HepG2 (cell line): ENCODE results near the gene AP3D1. TPM values are rescaled to one million over a fixed set of nuclear protein-coding genes. Genes with fewer than 3 reads are reported as not detected.

Source experiments
- AKAP8 ChIP-seq: sonication (generic); formaldehyde crosslinking; IDR thresholded peaks from 2 replicates; pipeline ENCODE4 v1.5.1; 2020; ENCODE audit warnings: mild to moderate bottlenecking, missing genetic modification reagents
- DNMT1 ChIP-seq: sonication (generic); formaldehyde crosslinking; IDR thresholded peaks from 2 replicates; pipeline ENCODE4 v1.5.1; 2020; ENCODE audit warnings: mild to moderate bottlenecking, missing genetic modification reagents
- E2F2 ChIP-seq: sonication (generic); formaldehyde crosslinking; IDR thresholded peaks from 2 replicates; pipeline ENCODE4 v1.4.0; 2020; ENCODE audit warnings: missing genetic modification reagents, borderline replicate concordance
- HNF1B ChIP-seq: sonication (generic); formaldehyde crosslinking; IDR thresholded peaks from 2 replicates; pipeline ENCODE4 v1.5.1; 2020; ENCODE audit warnings: mild to moderate bottlenecking, moderate library complexity, missing genetic modification reagents
- KDM4B ChIP-seq: sonication (generic); formaldehyde crosslinking; IDR thresholded peaks from 2 replicates; pipeline ENCODE4 v1.4.0; 2020; ENCODE audit warnings: missing genetic modification reagents
- KLF12 ChIP-seq: sonication (generic); formaldehyde crosslinking; IDR thresholded peaks from 2 replicates; pipeline ENCODE4 v1.4.0; 2020; ENCODE audit warnings: missing genetic modification reagents, borderline replicate concordance
- NFRKB ChIP-seq: fragments of 450-650 bp; IDR thresholded peaks from 2 replicates; pipeline ENCODE4 v1.6.1; 2017
- RBFOX2 ChIP-seq: fragments of 200-400 bp; formaldehyde crosslinking; IDR thresholded peaks from 2 replicates; pipeline ENCODE4 v1.6.1; 2017; ENCODE audit warnings: low read depth, mild to moderate bottlenecking, low read length
- RCOR2 ChIP-seq: IDR thresholded peaks from 2 replicates; pipeline ENCODE4 v1.6.1; 2016; ENCODE audit warnings: missing biosample characterization, missing genetic modification reagents
- TBP ChIP-seq: sonication (generic); formaldehyde crosslinking; IDR thresholded peaks from 2 replicates; pipeline ENCODE4 v1.5.0; 2020; ENCODE audit warnings: missing genetic modification reagents
- TERF1 ChIP-seq: sonication (generic); formaldehyde crosslinking; IDR thresholded peaks from 2 replicates; pipeline ENCODE4 v1.8.0; 2022; ENCODE audit warnings: mild to moderate bottlenecking, missing genetic modification reagents, moderate library complexity
- ZBTB7B ChIP-seq: sonication (generic); formaldehyde crosslinking; IDR thresholded peaks from 2 replicates; pipeline ENCODE4 v1.4.0; 2020; ENCODE audit warnings: missing genetic modification reagents
- ZFP36L1 ChIP-seq: sonication (generic); formaldehyde crosslinking; IDR thresholded peaks from 2 replicates; pipeline ENCODE4 v1.8.0; 2022; ENCODE audit warnings: mild to moderate bottlenecking, missing genetic modification reagents, moderate library complexity
- ZFP90 ChIP-seq: sonication (generic); formaldehyde crosslinking; IDR thresholded peaks from 2 replicates; pipeline ENCODE4 v1.8.0; 2022; ENCODE audit warnings: missing genetic modification reagents, mild to moderate bottlenecking, inconsistent platforms, borderline replicate concordance
- ZNF136 ChIP-seq: sonication (generic); formaldehyde crosslinking; IDR thresholded peaks from 2 replicates; pipeline ENCODE4 v1.8.1; 2022; ENCODE audit warnings: low read depth, mild to moderate bottlenecking, moderate library complexity, missing genetic modification reagents
- polyA plus RNA-seq, 8 experiments: library from polyadenylated mRNA; depleted of rRNA in 3 of 8; stranded (reverse) in 7 of 8; unstranded in 1 of 8; fragments of >200 nt; fragmentation: Illumina TruSeq in 4 of 8; extraction: Trizol in 4 of 8; gene quantifications; 2 replicates each; pipeline versions ENCODE4 v1.2.1 to v1.2.3, GENCODE V29; 2011 to 2016; ENCODE audit warnings: low read depth in 4 of 8, missing spikeins in 1 of 8, mixed read lengths in 1 of 8; ENCODE audit not compliant: insufficient read depth in 1 of 8
- total RNA-seq, 5 experiments: library from RNA; depleted of rRNA; stranded (reverse); fragments of >200 nt; fragmentation: Illumina TruSeq; extraction: Trizol; gene quantifications; 2 replicates each; pipeline ENCODE4 v1.2.3, GENCODE V29; 2016; ENCODE audit warnings: low read depth in 1 of 5
- TF ChIP-seq, protein P1 (sequence below): sonication (generic); formaldehyde crosslinking; IDR thresholded peaks from 2 replicates; pipeline ENCODE4 v1.5.0; 2020; ENCODE audit warnings: missing genetic modification reagents, mild to moderate bottlenecking, borderline replicate concordance
- TF ChIP-seq, protein P2 (sequence below): sonication (generic); formaldehyde crosslinking; IDR thresholded peaks from 2 replicates; pipeline ENCODE4 v1.8.1; 2023; ENCODE audit warnings: mild to moderate bottlenecking, moderate library complexity, missing genetic modification reagents
- TF ChIP-seq, protein P3 (sequence below): IDR thresholded peaks from 2 replicates; pipeline ENCODE4 v1.6.1; 2016; ENCODE audit warnings: mild to moderate bottlenecking, missing biosample characterization, missing genetic modification reagents
- TF ChIP-seq, protein P4 (sequence below): sonication (generic); formaldehyde crosslinking; IDR thresholded peaks from 2 replicates; pipeline ENCODE4 v1.4.0; 2020; ENCODE audit warnings: mild to moderate bottlenecking, missing genetic modification reagents, borderline replicate concordance

The AP3D1 gene
- total and polyA plus RNA-seq, 2 of the 13 experiments (the other 11 are each of a cell fraction or from before 2014, with no cell fraction given) = 68.0 to 82.6 TPM

DNA sequence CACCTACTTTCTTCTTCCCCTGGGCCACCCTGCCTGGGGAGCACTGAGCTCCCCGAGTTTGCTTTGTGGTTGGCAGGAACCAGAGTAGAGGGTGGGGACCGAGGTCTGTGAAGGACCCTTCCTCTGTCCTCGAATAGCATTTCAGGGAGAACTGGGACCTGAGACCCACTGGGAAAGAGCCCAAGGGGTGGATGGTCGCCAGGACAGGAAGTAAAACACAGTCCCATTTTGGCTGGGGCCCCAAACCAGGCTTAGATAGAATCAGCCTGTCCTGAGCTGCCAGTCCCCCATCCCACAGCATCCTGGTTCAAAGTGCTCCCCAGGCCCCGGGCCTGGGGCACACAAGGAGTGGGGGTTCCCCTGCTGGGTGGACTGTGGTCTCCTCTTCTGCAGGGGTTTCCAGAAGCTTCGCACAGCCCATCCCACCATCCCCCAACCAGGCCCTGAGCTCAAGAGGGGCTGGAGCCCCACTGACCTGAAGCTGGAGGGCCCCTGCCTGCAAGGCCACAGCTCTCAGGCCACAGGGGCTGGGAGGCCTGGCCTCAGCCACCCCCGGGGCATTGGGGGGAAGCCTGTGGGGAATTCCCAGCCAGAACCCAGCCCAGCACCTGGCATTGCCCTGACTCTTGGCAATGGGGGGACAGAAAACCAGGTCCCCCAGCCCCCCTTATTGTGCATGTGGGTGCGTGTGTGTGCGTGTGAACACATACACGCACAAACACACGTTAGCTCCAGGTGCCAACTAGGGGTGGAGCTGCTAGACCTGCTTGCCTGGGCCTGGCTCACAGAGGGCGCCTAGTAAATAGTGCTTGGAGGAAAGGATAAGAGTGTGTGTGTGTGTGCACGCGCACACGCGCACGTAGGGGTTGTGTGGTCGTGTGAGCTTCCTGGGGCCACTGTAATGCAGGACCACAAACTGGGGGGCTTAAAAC is 99.3 kb downstream of the AP3D1 start (continued):
- TF ChIP-seq, protein P1, sequence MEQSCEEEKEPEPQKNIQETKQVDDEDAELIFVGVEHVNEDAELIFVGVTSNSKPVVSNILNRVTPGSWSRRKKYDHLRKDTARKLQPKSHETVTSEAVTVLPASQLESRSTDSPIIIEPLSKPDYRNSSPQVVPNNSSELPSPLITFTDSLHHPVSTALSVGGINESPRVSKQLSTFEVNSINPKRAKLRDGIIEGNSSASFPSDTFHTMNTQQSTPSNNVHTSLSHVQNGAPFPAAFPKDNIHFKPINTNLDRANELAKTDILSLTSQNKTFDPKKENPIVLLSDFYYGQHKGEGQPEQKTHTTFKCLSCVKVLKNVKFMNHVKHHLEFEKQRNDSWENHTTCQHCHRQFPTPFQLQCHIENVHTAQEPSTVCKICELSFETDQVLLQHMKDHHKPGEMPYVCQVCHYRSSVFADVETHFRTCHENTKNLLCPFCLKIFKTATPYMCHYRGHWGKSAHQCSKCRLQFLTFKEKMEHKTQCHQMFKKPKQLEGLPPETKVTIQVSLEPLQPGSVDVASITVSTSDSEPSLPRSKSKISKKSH (CRISPR knock-in tag) = no peak
- TF ChIP-seq NFRKB (no peak), RBFOX2 (no peak), ZFP90 (CRISPR knock-in tag) (no peak), RCOR2 (CRISPR knock-in tag) (no peak), E2F2 (CRISPR knock-in tag) (peak; percentile 10; the same call in 1 of the 2 replicates), DNMT1 (CRISPR knock-in tag) (0 out of 2 replicates have a peak, but pooled peaks have one; percentile 49), TERF1 (CRISPR knock-in tag) (no peak), ZFP36L1 (CRISPR knock-in tag) (peak; percentile 76; the same call in 1 of the 2 replicates), KDM4B (CRISPR knock-in tag) (no peak; the same call in 1 of the 2 replicates), HNF1B (CRISPR knock-in tag) (peak; percentile 49; the same call in 1 of the 2 replicates), AKAP8 (peak; percentile 24; the same call in 1 of the 2 replicates), ZNF136 (no peak), KLF12 (CRISPR knock-in tag) (peak; percentile 52; the same call in 1 of the 2 replicates), ZBTB7B (CRISPR knock-in tag) (no peak), TBP (CRISPR knock-in tag) (no peak)
- TF ChIP-seq, protein P2, sequence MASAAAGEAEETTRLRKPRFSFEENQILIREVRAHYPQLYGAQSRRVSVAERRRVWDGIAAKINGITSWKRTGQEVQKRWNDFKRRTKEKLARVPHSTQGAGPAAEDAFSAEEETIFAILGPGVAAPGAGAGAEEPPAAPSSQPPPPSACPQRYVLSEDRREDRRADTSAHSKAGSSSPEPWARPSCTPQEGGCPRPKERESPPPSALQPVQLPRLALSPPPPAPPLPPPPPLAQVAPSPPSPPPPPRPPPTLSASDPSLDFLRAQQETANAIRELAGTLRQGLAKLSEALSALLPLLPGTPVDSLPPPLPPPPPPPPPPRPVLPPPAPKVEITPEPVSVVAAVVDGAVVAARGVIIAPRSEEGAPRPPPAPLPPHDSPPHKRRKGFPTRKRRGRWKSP (CRISPR knock-in tag) = no peak; the same call in 1 of the 2 replicates
- TF ChIP-seq, protein P3, sequence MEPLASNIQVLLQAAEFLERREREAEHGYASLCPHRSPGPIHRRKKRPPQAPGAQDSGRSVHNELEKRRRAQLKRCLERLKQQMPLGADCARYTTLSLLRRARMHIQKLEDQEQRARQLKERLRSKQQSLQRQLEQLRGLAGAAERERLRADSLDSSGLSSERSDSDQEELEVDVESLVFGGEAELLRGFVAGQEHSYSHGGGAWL (CRISPR knock-in tag) = no peak
- TF ChIP-seq, protein P4, sequence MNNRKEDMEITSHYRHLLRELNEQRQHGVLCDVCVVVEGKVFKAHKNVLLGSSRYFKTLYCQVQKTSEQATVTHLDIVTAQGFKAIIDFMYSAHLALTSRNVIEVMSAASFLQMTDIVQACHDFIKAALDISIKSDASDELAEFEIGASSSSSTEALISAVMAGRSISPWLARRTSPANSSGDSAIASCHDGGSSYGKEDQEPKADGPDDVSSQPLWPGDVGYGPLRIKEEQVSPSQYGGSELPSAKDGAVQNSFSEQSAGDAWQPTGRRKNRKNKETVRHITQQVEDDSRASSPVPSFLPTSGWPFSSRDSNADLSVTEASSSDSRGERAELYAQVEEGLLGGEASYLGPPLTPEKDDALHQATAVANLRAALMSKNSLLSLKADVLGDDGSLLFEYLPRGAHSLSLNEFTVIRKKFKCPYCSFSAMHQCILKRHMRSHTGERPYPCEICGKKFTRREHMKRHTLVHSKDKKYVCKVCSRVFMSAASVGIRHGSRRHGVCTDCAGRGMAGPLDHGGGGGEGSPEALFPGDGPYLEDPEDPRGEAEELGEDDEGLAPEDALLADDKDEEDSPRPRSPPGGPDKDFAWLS (CRISPR knock-in tag) = no peak; the same call in 1 of the 2 replicates
